ENCODE measurements around the gene RHOG.
"Not testable (repeated sequence)": the region's sequence is repeated elsewhere in the genome, so short reads cannot be mapped to it uniquely, and the experiment has no call there.

RHOG gene

DNA sequence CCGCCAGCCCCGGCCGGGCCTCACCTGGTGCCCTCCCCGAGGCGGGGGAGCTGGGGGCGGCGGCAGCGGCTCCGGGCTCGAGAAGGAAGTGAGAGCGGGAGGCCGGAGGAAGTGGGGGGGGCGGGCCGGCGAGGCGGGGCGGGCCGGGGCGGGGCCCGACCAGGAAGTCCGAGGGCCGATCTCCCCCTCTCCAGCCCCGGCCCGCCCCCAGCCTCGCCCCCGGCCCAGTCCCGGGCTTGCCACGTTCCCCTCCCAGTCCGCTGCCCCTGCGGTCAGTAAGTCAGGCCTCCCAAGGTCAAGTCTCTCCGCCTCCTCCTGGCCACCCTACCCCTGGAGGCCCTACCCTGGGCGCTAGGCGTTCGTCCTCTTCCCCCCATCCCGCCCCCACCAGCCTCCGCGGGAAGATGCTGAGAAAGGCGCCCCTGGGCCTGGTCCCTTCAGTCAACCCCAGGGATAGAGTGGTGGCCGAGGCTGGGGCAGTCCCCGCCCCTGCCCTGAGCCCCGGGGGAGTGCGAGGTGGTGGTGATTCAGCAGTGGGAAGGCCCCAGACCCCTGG lies at the start of gene RHOG:
RHOG (minus strand) TSS at position 90 of the 556 bp plus-strand sequence. CDS start 12,821 bp downstream, outside the sequence.
- DNase-seq (ENCODE audit: low read depth): peak; percentile 93

DNA sequence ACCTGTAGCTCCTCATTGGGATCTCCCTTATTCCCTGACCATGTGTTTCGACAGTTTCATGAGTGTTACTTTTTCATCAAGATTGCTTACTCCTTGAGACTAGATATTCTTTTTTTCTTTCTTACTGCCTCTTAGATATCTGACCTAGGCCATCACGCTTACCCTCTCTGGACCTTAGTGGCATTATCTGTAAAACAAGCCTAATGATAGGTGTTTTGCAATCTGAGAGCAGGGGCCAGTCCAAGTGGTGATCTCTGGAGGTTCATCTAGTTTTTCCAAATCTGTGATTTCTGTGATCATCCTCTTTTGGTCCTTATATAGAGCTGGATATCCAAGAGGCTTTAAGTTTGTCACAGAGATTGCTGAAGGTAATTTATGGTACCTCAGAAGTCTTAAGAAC lies 49.3 kb upstream of the RHOG start:
- DNase-seq (ENCODE audit: low read depth): no peak

DNA sequence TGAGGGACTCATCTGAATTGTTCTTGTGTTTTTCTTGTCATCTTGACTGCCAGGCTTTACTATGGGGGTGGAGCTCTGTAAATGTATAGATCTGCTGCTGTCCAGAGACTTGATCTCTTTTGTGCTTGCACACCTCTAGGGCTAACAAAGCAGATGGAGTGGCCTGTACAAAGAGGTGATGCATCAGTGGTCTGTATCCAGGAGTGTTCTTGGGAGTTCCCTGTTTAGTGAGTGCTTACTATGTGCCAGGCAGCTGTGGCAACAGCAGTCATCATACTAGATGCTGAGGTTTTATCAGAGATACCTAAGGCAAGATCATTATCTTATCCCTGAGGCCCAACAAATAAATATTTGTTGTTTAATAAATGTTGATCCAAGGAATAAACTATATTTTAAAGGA lies 48.1 kb upstream of the RHOG start:
- DNase-seq (ENCODE audit: low read depth): no peak

DNA sequence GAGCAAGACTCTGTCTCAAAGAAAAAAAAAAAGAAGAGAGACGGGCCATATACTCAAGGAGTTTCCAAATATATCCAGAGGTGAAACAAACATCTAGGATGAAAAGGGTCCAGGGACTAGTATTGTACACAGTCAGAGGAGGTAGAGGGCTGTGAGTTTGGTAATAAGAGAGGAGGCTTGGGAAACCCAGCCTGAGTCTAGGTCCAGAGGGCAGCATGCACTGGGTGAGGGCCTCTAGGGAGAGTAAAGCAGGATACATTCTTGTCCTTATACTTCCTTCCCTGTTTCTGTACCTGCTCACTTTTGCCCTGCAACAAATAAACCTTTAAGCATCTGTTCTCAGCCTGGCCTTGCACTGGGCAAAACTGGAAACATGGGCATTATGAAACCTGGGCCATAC lies 46.2 kb upstream of the RHOG start:
- DNase-seq (ENCODE audit: low read depth): no peak

DNA sequence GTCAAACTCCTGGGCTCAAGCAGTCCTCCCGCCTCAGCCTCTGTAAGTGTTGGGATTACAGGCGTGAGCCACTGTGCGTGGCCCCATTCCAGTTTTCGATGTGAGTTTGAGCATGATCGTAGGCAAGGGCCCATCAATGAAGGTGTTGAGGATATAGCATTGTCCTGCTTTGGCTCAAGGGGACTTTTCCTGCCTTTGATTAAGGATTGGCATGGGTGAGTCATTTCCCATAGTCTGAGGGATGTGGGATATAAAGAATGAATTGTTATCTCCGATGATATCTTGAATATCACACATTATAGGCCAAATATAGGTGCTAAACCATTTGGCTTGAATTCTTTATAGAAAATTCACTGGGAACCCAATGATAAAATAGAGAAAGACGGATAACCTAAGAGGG lies 45.1 kb upstream of the RHOG start:
- no peak for DNase-seq (ENCODE audit: low read depth)

DNA sequence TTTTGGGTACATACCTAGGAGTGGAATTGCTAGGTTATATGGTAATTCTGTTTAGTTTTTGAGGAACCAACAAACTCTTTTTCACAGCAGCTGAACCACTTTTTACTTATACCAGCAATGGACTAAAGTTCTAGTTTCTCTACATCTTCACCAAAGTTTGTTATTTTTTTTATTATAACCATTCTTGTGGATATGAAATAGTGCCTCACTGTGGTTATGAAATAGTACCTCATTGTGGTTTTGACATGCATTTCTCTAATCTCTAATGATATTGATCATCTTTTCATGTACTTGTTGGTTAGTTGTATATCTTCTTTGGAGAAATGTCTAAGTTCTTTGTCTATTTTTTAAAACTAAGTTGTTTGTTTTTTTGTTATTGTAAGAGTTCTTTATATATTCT lies 41.9 kb upstream of the RHOG start:
- no peak for DNase-seq (ENCODE audit: low read depth)

DNA sequence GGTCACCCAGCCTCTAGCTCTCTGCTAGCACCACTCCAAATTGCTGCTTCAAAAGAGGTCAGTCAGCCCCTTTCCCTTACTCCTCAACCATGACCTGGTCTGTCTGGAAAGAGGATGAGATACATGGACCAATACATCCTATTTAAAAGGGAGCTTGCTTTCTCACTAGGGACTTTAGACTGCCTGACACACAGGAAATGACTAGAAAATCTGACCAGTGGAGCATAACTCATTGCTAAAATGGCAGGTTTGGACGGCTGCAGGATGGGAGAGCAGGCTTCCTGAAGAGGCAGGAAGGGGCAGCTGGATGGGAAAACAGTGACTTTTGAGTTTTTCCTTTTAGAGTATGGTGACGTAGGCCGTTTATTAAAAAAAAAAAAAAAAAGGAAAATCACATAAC lies 40.0 kb upstream of the RHOG start:
- DNase-seq (ENCODE audit: low read depth): no peak

DNA sequence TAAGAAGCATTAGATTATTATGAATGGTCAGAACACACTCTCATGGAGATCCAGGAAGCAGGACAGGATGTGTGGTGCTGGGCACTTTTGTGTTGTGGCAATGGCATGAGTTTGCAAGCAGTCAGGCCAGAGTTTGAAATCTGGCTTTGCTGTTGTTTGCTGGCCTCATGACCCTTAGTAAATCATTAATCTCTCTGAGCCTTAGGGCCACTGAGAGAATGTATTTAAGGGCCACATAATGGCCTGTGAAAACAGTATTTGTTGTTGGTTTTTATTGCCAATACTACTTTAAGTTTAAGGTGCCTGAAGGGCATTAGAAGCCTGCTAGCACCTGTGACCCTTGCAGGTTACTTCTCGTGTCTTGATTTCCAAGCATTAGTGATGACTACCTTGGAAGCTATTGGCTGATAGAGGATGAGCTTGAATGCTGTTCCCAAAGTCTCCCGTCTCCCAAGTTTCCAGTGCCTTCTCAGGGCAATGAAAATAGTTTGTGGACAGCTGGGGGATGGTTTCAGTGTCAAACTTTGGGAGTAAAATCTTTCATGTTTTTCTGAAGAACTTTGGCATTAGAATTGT lies 39.3 kb upstream of the RHOG start:
- no peak for DNase-seq (ENCODE audit: low read depth)

DNA sequence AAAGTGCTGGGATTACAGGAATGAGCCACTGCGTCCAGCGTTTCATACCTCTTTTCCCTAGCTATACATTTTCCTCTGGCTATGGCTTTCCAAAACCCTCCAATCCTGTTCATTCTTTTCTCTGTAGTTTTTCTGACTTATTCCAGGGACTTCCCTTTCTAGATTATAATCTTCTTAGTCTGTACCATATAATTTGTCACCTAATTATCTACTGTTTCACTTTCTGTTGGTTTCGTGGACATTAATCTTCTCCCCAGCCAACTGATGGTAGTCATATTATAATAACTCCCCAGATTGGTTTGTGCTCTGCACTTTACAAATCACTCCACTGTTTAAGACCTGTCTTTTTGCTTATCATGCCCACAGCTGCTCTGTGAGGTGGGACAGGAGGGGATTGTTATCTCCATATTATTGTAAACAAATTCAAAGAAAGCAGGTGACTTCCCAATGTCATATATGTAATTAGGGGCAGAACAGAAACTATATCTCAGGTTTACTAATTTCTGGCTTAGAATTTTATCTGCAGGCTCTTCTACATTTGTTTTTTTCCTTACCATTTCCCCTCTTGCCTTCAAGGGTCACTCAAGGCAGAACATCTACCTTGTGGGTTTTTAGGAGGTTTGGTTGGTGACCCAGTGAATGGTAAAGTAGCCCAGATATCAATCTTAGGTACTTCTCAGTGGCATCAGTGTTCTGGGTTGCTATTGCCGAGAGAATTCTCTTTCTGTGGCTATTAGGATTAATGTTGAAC lies 38.6 kb upstream of the RHOG start:
- DNase-seq (ENCODE audit: low read depth): no peak

DNA sequence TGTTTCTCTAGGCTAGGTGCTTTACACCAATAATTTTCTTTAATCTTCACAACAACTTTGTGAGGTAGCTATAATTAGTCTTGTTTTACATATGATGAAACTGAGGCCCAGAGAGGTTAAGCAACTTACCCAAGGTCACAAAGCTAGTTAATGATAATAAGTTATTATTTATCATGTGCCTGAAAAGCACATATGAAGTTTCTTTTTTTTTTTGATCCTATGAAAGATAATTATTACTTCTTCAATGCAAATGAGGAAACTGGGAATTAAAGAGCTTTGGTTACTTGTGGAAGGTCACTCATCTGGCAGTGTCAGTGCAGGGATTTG lies 37.5 kb upstream of the RHOG start:
- no peak for DNase-seq (ENCODE audit: low read depth)

DNA sequence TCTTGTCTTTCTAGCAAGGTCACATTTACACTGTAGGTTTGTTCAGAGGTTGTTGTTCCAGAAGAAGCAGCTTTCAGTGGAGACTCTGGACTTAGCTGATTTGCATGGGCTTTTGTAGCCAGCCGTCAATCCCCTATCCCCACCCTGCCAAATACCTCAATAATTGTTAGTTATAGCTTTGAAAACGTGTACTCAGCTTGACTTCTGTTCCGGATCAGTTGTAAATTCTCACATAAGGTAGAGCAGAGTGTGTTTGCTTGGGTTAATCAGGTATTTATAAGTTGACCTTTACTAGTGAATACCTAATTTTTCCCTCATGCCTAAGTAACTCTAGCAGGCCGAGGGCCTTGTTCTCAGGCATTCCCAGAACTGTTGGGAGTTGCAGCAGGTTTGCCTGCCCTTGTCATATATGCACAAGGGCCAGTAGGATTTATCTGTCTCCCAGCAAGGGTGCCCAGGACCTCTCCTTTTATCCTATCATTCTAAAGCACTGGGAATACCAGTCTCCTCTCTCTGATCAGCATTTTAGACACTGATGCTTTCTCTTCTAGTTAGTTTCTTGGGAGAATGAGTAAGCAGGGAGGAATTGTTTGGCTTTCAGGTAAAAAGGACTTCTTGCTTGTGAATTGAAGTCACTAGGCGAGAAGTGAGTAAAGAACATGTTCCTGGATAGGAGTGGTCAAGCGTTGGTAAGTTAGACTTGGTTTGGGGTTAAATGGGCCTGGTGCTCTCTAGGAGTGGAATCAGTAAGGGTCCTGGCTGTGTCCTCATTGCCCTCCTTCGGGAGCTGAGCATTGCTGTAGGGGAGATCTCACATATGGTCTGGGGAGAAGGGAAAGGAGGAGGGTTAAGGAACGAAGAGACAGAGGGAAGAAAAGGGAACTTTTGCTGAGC lies 36.9 kb upstream of the RHOG start:
- DNase-seq (ENCODE audit: low read depth): no peak

DNA sequence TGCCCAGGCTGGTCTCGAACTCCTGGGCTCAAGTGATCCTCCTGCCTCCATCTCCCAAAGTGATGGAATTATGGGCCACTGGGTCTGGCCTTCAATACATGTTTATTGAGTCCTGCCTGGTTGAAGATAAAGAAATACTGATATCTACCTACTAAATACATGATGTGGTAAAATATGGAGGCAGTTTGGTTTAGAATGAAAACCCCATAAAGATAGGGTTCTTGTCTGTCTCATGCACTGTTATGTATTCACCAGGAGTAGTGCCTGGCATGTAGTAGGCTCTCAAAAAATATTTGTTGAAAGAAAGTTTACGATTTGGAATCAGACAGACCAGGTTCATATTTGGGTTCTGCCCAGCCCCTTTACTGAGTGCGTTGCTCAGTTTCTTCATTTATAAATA lies 35.9 kb upstream of the RHOG start:
- no peak for DNase-seq (ENCODE audit: low read depth)

DNA sequence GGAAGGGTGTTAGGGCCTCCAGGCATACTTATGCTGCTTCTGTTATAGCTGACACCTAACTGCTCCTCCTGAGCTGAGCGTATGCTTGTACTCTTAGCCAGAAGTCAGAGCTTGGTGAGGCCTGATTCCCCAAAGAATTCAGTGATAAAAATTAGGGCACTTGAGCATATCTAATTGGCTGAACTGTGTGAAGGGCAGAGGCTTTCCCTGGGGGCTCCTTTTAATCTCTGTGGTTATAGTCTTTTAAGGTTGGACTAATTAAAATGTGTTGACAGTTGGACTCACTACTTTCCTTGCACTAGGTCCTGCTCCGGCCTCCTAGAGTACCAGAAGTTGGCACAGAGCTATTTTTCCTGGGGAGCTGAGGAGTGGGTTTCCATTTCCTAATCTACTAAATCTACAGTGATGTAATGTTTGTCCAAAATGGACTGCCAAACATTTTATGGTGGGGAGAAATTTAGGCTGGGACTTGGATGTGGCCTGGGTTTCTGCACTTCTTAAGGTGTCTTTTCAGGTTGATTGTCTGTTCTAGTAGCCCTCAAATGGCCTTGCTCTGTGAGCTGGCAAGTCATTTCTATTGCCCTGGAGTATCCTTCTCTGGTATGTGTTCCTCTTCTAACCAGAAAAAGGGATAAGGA lies 33.1 kb upstream of the RHOG start:
- no peak for DNase-seq (ENCODE audit: low read depth)

DNA sequence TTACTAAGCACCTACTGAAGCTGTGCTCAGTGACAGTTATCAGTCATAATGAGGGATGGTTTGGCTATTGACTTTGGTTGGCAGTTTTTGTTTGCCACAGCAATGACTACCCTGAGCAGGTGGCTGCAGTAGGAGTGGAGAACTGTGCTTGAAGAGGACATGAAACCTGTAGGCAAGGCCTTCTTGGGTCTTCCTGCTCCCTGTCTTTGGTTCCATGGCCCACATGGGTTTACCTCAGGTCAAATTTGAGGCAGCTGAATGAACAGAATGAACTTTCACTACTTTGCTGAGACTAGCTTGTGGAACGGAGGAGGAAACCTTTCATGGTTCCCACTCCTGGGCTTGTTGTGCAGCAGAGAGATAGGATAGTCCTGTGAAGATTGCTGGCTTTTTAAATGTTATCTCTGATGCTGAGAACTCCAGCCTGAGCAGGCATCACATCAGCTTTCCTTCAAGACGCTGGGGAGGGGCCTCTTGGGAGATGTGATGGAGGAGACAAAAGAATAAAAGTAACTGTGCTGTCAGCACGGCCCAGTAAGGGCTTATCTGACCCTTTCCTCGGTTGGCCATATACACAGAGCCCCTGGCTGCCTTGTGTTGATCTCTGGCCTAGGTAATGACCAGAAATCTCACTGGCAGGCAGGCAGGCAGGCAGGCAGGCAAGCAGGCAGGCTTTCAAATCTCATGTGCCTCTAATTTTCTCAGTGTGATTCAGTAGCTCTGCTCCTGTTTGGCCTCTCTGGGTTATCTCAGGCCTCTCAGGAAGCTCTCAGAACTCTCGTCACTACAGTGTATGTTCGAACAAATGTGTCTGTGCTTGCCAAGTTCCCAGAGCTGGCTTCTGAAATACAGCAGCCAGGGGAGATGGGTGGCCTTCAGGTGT lies 26.7 kb upstream of the RHOG start:
- DNase-seq (ENCODE audit: low read depth): no peak

DNA sequence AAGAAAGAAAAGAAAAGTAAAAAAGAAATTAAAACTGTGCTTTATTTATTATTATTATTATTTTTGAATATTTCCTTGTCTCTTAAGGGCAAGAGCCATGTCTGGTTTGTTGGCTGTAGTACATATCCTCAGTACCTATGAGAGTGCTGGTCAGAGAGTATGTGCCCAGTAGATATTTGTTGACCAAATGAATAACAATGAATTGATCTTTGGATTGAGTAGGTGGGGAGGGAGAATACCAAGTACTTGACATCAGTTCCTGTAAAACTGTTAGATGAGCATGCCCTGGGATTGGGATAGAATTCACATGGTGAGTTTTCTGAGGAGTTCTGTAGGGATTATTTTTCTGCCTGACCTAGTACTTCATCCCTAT lies 26.1 kb upstream of the RHOG start:
- DNase-seq (ENCODE audit: low read depth): no peak

DNA sequence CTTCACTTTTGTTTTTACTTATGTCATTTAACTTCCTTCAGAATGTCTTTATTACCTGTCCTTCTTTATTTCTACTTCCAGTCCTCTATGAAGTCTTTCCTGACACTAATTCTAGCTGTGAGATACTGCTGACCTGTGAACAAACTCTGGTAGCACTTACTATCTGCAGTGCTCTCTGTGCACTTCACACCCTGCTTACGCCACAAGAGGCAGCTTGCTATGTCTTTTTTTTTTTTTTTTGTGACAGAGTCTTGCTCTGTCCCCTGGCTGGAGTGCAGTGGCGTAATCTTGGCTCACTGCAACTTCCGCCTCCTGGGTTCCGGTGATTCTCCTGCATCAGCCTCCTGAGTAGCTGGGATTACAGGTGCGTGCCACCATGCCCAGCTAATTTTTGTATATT lies 25.4 kb upstream of the RHOG start:
- DNase-seq (ENCODE audit: low read depth): no peak

DNA sequence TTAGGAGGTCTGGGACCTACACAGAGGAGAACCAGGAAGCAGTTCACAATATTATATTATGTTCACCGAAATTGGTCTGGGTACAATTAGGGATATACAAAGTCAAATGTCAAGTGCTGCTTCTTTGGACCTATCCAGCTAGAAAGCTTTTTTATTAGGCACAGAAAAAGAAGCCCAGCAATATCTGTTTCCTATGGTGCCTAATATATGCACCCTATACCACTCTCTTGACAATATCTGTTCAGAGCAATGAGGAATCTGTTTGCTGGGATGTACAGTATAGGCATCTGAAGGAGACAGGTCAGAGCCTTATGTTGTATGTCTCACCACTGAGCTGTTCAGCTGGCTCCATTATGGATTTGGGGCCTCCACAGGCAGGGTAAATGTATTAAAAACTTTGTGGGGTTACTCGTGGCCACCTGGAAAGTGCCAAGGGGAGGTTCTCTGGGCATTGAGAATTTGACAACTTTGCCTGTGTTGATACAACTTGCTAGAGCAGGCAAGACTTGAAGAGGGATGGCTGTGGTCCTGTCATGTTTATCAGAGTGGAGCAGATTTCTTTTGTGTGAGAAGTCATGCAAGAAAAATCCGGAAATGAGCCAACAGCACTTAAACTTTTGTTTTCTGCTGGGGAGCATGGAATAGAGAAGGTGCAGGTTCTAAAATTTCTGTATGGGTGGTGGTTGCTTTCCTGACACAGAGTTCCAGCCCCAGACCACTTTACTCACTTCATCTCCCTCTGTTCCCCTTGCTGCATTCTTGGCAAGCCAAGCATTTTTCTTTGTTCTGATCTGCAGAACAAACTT lies 24.8 kb upstream of the RHOG start:
- no peak for DNase-seq (ENCODE audit: low read depth)

DNA sequence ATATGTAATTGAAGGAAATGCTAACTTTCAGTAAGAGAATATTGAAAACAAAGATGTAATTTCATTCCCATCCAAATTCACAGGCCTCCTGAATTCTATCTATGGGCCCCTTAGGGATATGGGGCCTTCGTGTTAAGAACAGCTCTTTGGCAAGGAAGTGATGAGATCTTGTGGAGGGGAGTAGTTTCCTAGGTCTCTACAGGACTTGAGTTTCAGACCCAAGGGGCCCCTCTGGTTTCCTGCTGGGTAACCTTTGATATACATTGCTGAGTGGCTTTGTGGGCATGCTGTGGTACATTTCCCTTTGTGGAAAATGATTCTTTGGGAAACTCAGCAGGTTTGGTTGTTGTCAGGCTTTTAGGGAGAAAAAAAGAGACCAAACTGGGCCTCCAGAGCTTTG lies 20.9 kb upstream of the RHOG start:
- no peak for DNase-seq (ENCODE audit: low read depth)

DNA sequence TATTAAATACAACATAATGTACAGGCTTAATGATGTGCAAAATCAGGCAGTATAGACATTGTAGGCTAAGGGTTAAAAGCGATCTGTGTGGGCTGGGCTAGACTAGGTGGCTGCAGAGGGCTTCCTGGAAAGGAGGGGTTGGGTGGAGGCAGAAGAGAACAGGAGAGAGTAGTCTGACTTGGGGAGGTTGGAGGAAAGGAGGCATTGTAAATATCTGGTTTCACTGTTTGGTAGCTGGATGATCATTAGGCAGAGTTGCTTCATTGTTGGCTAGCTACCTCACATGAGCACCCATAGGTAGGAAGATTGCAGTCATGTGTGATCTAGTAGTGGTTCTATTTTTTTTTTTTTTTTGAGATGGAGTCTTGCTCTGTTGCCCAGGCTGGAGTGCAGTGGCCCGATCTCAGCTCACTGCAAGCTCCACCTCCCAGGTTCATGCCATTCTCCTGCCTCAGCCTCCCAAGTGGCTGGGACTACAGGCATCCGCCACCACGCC lies 20.2 kb upstream of the RHOG start:
- DNase-seq (ENCODE audit: low read depth): not testable (repeated sequence)

DNA sequence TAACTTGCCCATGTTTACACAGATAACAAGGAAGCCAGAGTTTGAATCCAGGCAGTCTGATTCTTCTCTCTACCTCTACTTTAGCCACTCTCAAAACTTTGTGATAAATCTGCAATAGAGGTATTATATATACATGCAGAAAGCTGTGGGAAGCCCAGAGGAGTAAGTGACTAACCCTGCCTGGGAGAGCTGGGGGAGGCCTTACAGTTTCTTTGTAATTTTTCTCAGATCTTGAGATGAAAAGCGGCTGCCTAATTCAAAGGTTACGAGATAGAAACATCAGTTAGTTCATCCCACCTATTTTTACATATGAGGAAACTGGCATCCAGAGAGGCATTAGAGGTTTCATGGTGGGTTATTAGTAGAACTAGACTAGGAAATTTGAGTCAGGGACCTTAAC lies 19.6 kb upstream of the RHOG start:
- no peak for DNase-seq (ENCODE audit: low read depth)
